Measurements from ENCODE around the gene IGF1R.
A peak's percentile ranks its signal among the peaks of the same experiment; 100 is the strongest.

DNA sequence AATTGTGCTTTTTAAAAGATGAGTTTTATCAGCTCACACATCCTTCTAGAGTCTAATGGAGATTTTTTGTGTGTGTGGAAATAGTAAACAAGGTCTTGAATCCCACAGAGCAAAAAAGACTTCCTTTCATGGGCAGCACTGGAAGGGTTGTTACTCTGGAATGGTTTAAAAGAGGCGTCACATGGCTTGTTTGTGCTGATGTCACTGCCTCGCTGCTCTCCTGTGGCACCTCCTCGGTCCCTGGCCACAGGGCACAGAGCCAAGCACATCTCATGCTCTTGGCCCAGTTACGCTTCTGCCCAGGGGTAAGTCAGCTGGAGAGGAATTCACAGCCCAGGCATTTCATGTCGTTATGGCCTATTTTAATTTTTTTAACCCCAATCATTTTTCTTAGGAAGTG is 306.1 kb downstream of the IGF1R start:
- TF ChIP-seq, protein P1, sequence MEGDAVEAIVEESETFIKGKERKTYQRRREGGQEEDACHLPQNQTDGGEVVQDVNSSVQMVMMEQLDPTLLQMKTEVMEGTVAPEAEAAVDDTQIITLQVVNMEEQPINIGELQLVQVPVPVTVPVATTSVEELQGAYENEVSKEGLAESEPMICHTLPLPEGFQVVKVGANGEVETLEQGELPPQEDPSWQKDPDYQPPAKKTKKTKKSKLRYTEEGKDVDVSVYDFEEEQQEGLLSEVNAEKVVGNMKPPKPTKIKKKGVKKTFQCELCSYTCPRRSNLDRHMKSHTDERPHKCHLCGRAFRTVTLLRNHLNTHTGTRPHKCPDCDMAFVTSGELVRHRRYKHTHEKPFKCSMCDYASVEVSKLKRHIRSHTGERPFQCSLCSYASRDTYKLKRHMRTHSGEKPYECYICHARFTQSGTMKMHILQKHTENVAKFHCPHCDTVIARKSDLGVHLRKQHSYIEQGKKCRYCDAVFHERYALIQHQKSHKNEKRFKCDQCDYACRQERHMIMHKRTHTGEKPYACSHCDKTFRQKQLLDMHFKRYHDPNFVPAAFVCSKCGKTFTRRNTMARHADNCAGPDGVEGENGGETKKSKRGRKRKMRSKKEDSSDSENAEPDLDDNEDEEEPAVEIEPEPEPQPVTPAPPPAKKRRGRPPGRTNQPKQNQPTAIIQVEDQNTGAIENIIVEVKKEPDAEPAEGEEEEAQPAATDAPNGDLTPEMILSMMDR (IDR thresholded peaks at IDR 0.05), result no peak
- TF ChIP-seq POLR2A (IDR thresholded peaks at IDR 0.05), result peak in 1 of 2 donors; percentile 20

Data from adrenal gland (tissue), 5 donors.